Type B pancreatic cell (in vitro differentiated cells): ENCODE results near the gene OR10AD1. TPM values are rescaled to one million over a fixed set of nuclear protein-coding genes. Genes with fewer than 3 reads are reported as not detected.

Experiments
- DNase-seq: peaks from one replicate; pipeline ENCODE4 v3.0.0; 2021; ENCODE audit warnings: mixed read lengths; ENCODE audit not compliant: unreplicated experiment; ENCODE audit errors: extremely low spot score
- H3K27ac Mint-ChIP-seq: 2 replicates; pipeline ENCODE4 v1.8.0; 2021; ENCODE audit warnings: mild to moderate bottlenecking, mixed read lengths
- H3K27me3 Mint-ChIP-seq: 2 replicates; pipeline ENCODE4 v1.8.0; 2021; ENCODE audit warnings: mixed read lengths
- H3K36me3 Mint-ChIP-seq: 2 replicates; pipeline ENCODE4 v1.8.0; 2021; ENCODE audit warnings: mixed read lengths
- H3K4me1 Mint-ChIP-seq: one replicate; pipeline ENCODE4 v1.8.0; 2021; ENCODE audit warnings: mixed read lengths; ENCODE audit not compliant: unreplicated experiment
- H3K4me3 Mint-ChIP-seq: 2 replicates; pipeline ENCODE4 v1.8.0; 2021; ENCODE audit warnings: mild to moderate bottlenecking, mixed read lengths
- H3K9me3 Mint-ChIP-seq: 2 replicates; pipeline ENCODE4 v1.8.0; 2021; ENCODE audit warnings: mixed read lengths
- CTCF ChIP-seq: fragments of 200-600 bp; sonication (generic); conservative IDR thresholded peaks from 2 replicates; pipeline ENCODE4 v1.5.0; 2021; ENCODE audit warnings: antibody characterized with exemption, mild to moderate bottlenecking
- total RNA-seq: library from RNA; stranded (reverse); gene quantifications from 2 replicates; pipeline ENCODE4 v1.2.1, GENCODE V29; 2021; ENCODE audit warnings: low replicate concordance

The OR10AD1 gene
- total RNA-seq, 1 donor from 2014 or later, result not detected

DNA sequence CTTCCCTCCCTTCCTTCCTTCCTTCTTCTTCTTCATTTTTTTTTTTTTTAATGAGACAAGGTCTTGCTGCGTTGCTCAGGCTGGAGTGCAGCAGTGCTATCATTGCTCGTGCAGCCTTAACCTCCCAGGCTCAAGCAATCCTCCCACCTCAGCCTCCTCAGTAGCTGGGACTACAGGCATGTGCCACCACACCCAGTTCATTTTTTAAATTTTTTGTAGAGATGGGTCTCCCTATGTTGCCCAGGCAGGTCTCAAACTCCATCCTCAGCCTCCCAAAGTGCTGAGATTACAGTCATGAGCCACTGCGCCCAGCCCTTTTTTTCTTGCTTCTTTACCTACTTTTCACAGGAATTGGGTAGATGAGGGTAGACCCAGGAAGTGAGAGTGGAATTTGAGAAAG, 1.6 kb downstream of the OR10AD1 start:
- peaks cover 13% of the 10 kb centered on the region for H3K9me3 Mint-ChIP-seq
- no peak for DNase-seq
- no peak for TF ChIP-seq CTCF
- H3K27ac Mint-ChIP-seq, result no peak overlapping the region
- peaks cover 15% of the 10 kb centered on the region for H3K4me1 Mint-ChIP-seq
- no peak overlapping the region for H3K4me3 Mint-ChIP-seq
- H3K36me3 Mint-ChIP-seq, result peaks cover 28% of the 10 kb centered on the region
- H3K27me3 Mint-ChIP-seq, result no peaks in the 10 kb centered on the region

DNA sequence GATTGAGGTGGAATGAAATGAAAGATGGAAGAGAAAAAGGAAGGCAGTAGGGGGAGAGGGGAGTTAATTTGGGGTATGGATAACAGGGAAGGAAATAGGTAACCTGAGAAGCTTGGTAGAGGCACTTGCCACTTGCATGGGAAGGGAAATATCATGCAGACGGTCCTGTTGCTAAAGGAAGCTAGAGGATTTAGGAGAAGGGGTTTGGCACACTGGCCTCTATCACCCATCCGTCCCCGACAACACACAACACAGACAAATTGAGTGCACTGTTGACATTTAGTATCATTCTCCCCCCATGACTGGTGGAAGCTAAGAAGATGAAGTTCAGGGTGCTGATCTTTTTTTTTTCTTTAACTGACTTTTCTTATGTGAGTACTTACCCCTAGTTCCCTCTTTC, 2.0 kb downstream of the OR10AD1 start:
- H3K4me3 Mint-ChIP-seq, result no peak overlapping the region
- H3K36me3 Mint-ChIP-seq, result peaks cover 25% of the 10 kb centered on the region
- H3K4me1 Mint-ChIP-seq, result peaks cover 16% of the 10 kb centered on the region
- H3K27ac Mint-ChIP-seq, result no peak overlapping the region
- H3K9me3 Mint-ChIP-seq, result peaks cover 10% of the 10 kb centered on the region
- DNase-seq, result no peak
- H3K27me3 Mint-ChIP-seq, result no peaks in the 10 kb centered on the region
- TF ChIP-seq CTCF, result no peak

DNA sequence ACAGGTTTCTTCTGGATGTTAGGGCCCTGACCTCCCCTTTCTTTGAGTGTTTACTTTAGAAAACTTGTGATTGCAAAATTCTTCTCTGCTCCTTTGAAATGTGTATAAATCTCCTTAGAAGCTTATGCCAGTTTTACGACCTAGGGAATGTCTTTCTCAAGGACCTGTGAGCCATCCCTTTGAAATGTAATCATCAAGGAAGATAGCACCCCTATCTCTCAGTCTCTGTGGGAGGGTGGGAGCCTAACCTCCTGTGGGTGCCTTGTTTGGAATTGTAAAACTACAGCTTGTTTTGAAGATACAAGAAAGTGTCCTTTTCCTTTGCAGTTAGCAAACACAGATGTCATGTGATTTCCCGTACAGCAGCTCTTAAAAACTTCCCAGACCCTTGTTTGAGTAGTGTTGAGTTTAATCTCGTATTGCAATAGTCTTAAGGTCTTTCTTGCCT, 3.3 kb downstream of the OR10AD1 start:
- Mint-ChIP-seq H3K9me3 (peaks cover 9% of the 10 kb centered on the region), H3K4me3 (peak overlapping the region; percentile 91), H3K4me1 (peaks cover 25% of the 10 kb centered on the region), H3K27ac (peak overlapping the region; percentile 94), H3K27me3 (no peaks in the 10 kb centered on the region), H3K36me3 (peaks cover 24% of the 10 kb centered on the region)
- no peak for DNase-seq
- no peak for TF ChIP-seq CTCF

- peak overlapping the region; percentile 91 for H3K4me3 Mint-ChIP-seq
These were observed 4.1 kb downstream of the OR10AD1 start for GRCh38 chr12:48198985-48199384.

DNA sequence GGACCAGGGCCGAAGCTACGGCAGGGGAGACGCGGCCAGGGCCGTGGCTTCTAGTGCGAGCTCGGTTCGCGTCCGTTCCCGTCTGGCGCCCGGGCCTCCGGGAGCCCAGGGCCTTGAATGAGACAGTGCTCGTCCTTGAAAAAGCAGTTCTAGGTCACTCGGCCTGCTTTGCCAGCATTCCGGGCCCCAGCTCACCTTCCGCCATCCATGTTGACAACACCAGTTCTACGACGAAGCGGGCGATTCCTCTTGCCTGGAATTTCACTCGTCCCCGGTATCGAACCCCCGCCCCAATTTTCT, 4.5 kb downstream of the OR10AD1 start:
- H3K4me1 Mint-ChIP-seq, result peaks cover 31% of the 10 kb centered on the region
- peak overlapping the region; percentile 91 for H3K4me3 Mint-ChIP-seq
- peak overlapping the region; percentile 94 for H3K27ac Mint-ChIP-seq
- H3K9me3 Mint-ChIP-seq, result peaks cover 4% of the 10 kb centered on the region
- TF ChIP-seq CTCF, result no peak
- H3K27me3 Mint-ChIP-seq, result peaks cover 2% of the 10 kb centered on the region
- H3K36me3 Mint-ChIP-seq, result peaks cover 19% of the 10 kb centered on the region
- DNase-seq, result no peak

More at GRCh38 chr12:48198985-48199384, 4.1 kb downstream of the OR10AD1 start:
- no peak for TF ChIP-seq CTCF
- H3K4me1 Mint-ChIP-seq, result peaks cover 31% of the 10 kb centered on the region
- peaks cover 4% of the 10 kb centered on the region for H3K9me3 Mint-ChIP-seq
- no peaks in the 10 kb centered on the region for H3K27me3 Mint-ChIP-seq
- H3K27ac Mint-ChIP-seq, result peak overlapping the region; percentile 94
- peaks cover 19% of the 10 kb centered on the region for H3K36me3 Mint-ChIP-seq
- DNase-seq, result no peak
